OCI-LY1 (cell line): ENCODE measurements around the gene AUH.

Experiments
- H2AFZ ChIP-seq: fragments of 200-600 bp; sonication (generic), shearing (Covaris generic); 2 replicates; pipeline ENCODE4 v1.6.0; 2014; ENCODE audit warnings: antibody characterized with exemption, mild to moderate bottlenecking, low read length
- H3F3A ChIP-seq: fragments of 200-600 bp; sonication (generic), shearing (Covaris generic); 2 replicates; pipeline ENCODE4 v1.6.0; 2014; ENCODE audit warnings: mild to moderate bottlenecking, antibody characterized with exemption, low read length, moderate library complexity; ENCODE audit not compliant: insufficient read depth
- H3K27ac ChIP-seq: fragments of 200-600 bp; sonication (generic); 2 replicates; pipeline ENCODE4 v1.5.1; 2014; ENCODE audit warnings: low read length, mixed run types, mild to moderate bottlenecking, low read depth; ENCODE audit not compliant: poor library complexity, severe bottlenecking
- H3K27me3 ChIP-seq: fragments of 200-600 bp; sonication (generic); 2 replicates; pipeline ENCODE4 v1.6.0; 2014; ENCODE audit warnings: antibody characterized with exemption, mild to moderate bottlenecking, low read length, moderate library complexity; ENCODE audit not compliant: insufficient read depth
- H3K36me3 ChIP-seq: fragments of 200-600 bp; sonication (generic); 2 replicates; pipeline ENCODE4 v1.6.1; 2014; ENCODE audit warnings: mild to moderate bottlenecking, antibody characterized with exemption, low read length, moderate library complexity, mixed read lengths; ENCODE audit not compliant: insufficient read depth
- H3K4me1 ChIP-seq: fragments of 200-600 bp; sonication (generic); 2 replicates; pipeline ENCODE4 v1.5.1; 2014; ENCODE audit warnings: mild to moderate bottlenecking, low read length, moderate library complexity; ENCODE audit not compliant: insufficient read depth, severe bottlenecking
- H3K4me2 ChIP-seq: fragments of 200-600 bp; sonication (generic), shearing (Covaris generic); 2 replicates; pipeline ENCODE4 v1.6.1; 2014; ENCODE audit warnings: low read length
- H3K4me3 ChIP-seq: fragments of 200-600 bp; sonication (generic); 2 replicates; pipeline ENCODE4 v1.5.1; 2014; ENCODE audit warnings: low read length, low read depth, mild to moderate bottlenecking, mixed read lengths; ENCODE audit not compliant: poor library complexity, severe bottlenecking
- H3K79me2 ChIP-seq: fragments of 200-600 bp; shearing (Covaris generic); 2 replicates; pipeline ENCODE4 v1.6.1; 2016; ENCODE audit warnings: mixed run types, low read length, mixed read lengths; ENCODE audit not compliant: insufficient read depth
- H3K9ac ChIP-seq: fragments of 200-600 bp; sonication (generic), shearing (Covaris generic); 2 replicates; pipeline ENCODE4 v1.6.1; 2014; ENCODE audit warnings: mild to moderate bottlenecking, low read length, mixed read lengths
- H3K9me2 ChIP-seq: fragments of 200-600 bp; sonication (generic), shearing (Covaris generic); 2 replicates; pipeline ENCODE4 v1.6.1; 2014; ENCODE audit warnings: low read depth, mild to moderate bottlenecking, low read length, mixed read lengths
- H3K9me3 ChIP-seq: fragments of 200-600 bp; shearing (Covaris generic); 2 replicates; pipeline ENCODE4 v1.6.1; 2014; ENCODE audit warnings: low read length, mixed read lengths
- H4K20me1 ChIP-seq: fragments of 200-600 bp; sonication (generic), shearing (Covaris generic); 2 replicates; pipeline ENCODE4 v1.6.0; 2016; ENCODE audit warnings: mild to moderate bottlenecking, low read length; ENCODE audit not compliant: insufficient read depth
- CTCF ChIP-seq: fragments of 200-600 bp; sonication (generic), shearing (Covaris generic); IDR thresholded peaks from 2 replicates; pipeline ENCODE4 v1.5.1; 2017; ENCODE audit warnings: mild to moderate bottlenecking, antibody characterized with exemption, low read length, moderate library complexity, mixed read lengths
- EZH2 ChIP-seq: fragments of 200-600 bp; sonication (generic), shearing (Covaris generic); IDR thresholded peaks from 2 replicates; pipeline ENCODE4 v1.8.0; 2017; ENCODE audit warnings: borderline replicate concordance, mixed run types, mild to moderate bottlenecking, antibody characterized with exemption, low read length, moderate library complexity, mixed read lengths

The AUH gene

GRCh38 chr9:91266448-91266847 lies 95.3 kb downstream of the AUH start:
- no peaks in the 10 kb centered on the region for H3K4me1 ChIP-seq

GRCh38 chr9:91265514-91265913 lies 96.2 kb downstream of the AUH start:
- no peak overlapping the region for H3K4me3 ChIP-seq
- no peak overlapping the region for H3K9ac ChIP-seq
- H3F3A ChIP-seq, result no peaks in the 10 kb centered on the region
- H3K9me2 ChIP-seq, result no peaks in the 10 kb centered on the region
- H3K27ac ChIP-seq, result no peak overlapping the region
- no peaks in the 10 kb centered on the region for H3K9me3 ChIP-seq
- no peaks in the 10 kb centered on the region for H3K36me3 ChIP-seq
- TF ChIP-seq EZH2, result no peak
- TF ChIP-seq CTCF, result no peak
- no peaks in the 10 kb centered on the region for H3K79me2 ChIP-seq
- H3K4me1 ChIP-seq, result no peaks in the 10 kb centered on the region
- no peak overlapping the region for H3K4me2 ChIP-seq
- H2AFZ ChIP-seq, result no peak overlapping the region
- H4K20me1 ChIP-seq, result no peaks in the 10 kb centered on the region
- H3K27me3 ChIP-seq, result no peaks in the 10 kb centered on the region

More at GRCh38 chr9:91266448-91266847, 95.3 kb downstream of the AUH start:
- Histone ChIP-seq H3K9me3 (no peaks in the 10 kb centered on the region), H2AFZ (no peak overlapping the region), H3K9ac (no peak overlapping the region), H3K36me3 (no peaks in the 10 kb centered on the region), H3K9me2 (no peaks in the 10 kb centered on the region), H3K4me3 (no peak overlapping the region), H3K27me3 (no peaks in the 10 kb centered on the region), H3K79me2 (no peaks in the 10 kb centered on the region), H3F3A (no peaks in the 10 kb centered on the region), H3K4me2 (no peak overlapping the region), H4K20me1 (no peaks in the 10 kb centered on the region), H3K27ac (no peak overlapping the region)
- TF ChIP-seq EZH2 (no peak), CTCF (no peak)

GRCh38 chr9:91261417-91261816 lies 100.3 kb downstream of the AUH start:
- H4K20me1 ChIP-seq, result no peaks in the 10 kb centered on the region
- no peak overlapping the region for H3K4me3 ChIP-seq
- no peaks in the 10 kb centered on the region for H3K9me3 ChIP-seq
- TF ChIP-seq CTCF (no peak), EZH2 (no peak)
- no peaks in the 10 kb centered on the region for H3K27me3 ChIP-seq
- no peaks in the 10 kb centered on the region for H3K9me2 ChIP-seq
- no peaks in the 10 kb centered on the region for H3K4me1 ChIP-seq
- H3K79me2 ChIP-seq, result no peaks in the 10 kb centered on the region
- no peak overlapping the region for H3K9ac ChIP-seq
- H3F3A ChIP-seq, result no peaks in the 10 kb centered on the region
- no peak overlapping the region for H3K4me2 ChIP-seq
- no peak overlapping the region for H2AFZ ChIP-seq
- H3K36me3 ChIP-seq, result no peaks in the 10 kb centered on the region
- H3K27ac ChIP-seq, result no peak overlapping the region
